ENCODE data around the gene LRPAP1.

LRPAP1 gene

DNA sequence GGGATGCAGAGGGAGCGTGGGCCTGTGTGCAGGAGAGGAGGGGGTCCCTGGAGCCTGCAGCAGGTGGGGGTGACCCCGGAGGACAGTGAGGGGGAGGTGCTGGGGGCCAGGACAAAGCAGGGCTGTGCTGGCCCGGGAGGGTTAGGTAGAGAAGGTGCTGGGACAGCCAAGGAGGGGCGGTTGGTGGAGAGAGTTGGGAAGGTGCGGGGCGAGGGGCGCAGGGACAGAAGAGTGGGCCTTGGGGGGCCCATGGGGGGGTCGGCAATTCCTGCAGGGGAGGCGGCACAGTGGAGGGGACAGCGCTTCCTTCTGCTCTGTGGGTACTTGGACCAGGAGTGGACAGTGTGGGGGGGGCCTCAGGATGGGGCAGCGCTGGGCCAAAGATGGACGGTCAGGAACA is 32.5 kb downstream of the LRPAP1 start:
- no peak for DNase-seq

DNA sequence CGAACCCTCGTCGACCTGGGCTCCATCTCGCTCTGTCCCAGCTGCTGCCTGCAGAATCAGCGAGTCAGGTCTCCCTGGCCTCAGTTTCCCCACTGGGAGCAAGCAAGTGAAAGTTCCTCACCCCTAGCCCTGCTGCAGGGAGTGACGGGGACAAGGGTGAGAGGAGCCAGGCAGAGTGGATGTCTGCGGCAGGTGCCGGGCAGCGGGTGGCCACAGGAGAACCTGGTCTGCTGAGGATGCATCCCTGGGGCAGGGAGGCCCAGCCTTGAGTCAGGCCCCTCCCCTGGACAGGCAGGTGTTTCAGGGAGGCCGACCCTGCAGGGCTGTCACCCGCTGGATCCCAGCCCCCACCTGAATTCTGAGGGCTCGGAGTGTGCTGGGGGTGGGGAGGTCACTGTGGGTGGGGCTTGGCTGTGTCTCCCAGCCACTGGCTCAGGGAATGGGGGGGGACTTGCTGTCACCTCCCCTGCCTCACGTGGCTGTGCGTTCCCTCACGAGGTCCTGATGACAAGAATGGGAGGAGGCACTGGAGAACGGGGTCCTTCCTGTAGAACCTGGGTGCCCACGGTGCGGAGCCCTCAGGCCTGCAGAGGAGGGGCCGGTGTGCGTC is 33.2 kb downstream of the LRPAP1 start:
- no peak for DNase-seq

DNA sequence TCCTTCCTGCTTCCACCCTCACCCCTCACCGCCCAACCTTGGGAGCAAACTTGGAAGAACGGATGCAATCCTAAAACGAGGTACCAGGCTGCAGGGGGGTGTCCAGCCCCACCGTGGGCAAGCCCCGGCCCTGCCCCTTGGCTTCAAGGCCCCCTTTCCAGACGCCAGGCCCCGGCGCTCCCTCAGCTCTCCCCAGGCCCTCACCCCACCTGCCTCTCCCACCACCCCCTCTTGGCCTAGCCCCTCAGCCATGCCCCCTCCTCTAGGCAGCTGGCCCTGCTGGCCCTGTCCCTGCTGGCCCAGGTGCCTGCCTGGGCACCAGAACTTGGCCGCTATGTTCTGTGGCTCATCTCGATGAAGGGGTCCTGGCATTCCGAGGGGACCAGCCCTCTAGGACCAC is 33.8 kb downstream of the LRPAP1 start:
- DNase-seq: no peak

DNA sequence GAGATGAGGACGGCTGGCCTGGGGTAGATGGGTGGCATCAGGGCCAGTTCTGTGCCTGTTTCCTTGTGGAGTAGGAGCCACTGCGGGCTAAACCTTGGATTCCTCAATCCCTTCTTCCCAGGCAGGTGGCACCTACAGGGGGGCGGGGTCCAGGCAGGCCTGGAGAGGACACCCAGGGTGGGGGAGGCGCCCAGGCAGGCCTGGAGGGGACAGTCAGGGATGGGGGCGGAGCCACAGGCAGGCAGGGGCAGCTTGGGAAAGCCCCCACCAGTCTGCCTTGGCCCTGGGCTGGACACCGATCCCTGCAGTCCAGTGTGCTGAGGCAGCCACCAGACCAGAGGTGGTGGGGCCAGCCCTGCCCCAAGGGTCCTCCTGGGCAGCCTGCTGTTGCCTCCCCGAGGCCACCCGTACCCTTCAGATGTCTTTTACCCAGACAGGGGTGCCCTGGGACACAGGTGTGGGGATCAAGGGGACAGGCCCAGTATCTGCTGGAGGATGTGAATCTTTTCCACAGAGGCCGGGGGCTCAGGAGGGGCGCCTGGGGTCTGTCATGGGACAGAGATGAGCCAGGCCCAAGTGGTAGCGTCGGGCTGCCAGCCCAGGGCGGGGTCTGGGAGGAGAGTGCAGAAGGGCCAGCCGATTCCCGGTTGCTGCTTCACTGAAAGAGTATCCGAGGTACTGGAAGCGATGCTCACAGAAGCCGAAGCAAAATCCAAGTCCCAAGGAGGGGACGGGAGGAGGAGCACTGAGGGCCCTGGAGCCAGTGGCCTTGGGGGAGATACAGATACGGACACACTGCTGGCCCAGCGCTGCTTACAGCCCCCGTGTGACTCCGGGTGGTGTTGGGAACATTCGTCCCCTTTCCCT is 34.5 kb downstream of the LRPAP1 start:
- DNase-seq: no peak

DNA sequence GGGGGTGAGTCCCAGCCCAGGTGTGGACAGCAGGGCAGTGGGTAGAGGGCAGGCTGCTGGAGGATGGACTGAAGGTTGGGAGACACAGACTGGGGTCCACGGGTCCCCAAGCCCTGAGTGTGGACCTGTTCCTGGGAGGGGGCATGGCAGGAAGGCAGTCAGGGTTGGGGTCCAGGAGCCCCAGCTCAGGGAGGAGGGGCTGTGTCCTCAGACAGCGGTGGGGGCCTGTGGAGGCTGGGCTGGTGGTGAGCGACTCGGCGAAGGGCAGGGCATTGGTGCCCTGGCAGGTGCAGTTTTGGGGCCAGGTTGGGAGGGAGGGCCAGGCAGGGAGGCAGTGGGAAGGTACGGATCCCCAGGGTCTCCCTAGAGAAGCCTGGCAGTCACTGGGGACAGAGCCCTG is 35.1 kb downstream of the LRPAP1 start:
- DNase-seq: no peak

DNA sequence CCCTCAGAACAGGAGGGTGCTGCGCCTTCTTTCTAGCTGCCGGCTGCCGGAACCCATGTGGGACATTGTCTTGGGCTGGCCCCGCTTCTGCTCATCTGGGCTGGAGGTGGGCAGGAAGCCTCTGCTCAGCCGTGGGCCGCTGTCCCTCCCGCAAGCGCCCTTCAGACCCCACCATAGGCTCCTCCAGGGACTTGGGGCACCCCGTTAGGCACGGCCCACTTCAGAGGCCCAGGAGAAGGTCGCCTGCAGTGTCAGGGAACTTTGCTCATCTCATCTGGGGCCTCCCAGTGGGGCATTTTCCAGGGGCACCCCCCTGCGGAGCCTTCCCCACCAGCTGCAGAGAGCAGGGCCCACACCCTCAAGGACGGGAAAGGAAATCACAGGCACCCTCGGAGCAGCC is 36.2 kb downstream of the LRPAP1 start:
- DNase-seq: no peak

DNA sequence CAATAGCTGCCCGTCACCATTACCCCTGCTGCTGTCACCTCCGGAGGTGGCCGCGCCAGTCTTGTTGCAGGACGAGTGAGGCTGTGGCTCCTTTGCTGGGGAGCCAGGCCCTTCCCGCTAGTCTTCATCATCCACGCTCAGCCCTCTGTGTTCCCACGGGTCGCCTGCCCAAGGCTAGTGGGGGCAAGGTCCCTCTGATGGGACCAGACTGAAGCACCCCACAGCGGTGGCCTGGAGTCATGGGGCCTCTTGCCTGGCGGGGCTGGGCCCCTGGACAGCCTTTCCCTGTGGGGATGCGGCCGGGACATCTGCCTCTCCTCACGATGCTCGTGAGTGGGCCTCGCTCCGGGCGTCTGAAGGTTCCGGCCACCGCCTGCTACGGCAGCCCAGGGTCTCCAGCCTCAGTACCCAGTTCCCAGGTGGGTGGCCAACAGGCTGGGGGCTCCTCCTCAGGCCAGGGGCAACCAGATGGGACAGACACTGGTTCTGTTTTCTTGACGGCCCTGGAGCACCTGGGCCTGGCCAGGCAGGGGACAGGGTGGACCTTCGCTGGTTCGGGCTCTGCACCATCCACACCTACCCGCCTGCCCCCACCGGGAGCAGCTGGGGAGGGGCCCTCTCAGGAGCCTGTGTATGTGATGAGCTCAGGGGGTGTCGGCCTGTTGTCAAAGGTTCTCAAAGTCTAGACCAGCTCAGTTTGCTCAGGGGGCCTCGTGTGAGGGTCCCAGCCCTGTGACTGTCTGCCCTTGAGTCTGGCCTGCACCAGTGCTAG is 36.8 kb downstream of the LRPAP1 start:
- DNase-seq: no peak

DNA sequence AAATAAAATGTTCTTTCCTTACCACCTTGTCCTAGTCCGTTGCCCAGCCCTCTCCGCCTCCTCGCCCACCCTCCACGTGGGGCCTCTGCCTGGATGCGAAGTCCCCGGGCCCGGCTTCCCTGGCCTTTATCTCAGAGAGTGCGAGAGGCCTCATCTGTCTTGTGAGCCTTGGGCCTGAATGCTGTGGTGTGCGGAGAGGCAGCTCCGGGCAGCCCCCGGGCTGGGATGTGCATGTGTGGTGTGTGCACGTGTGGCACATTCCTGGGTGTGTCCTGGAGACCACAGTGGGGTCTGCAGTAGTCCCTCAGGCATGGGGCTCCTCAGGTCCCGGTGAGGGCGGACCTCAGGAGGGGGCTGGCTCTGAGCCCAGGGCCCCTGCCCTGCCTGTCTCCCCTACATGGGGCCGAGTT is 37.8 kb downstream of the LRPAP1 start:
- DNase-seq: no peak

DNA sequence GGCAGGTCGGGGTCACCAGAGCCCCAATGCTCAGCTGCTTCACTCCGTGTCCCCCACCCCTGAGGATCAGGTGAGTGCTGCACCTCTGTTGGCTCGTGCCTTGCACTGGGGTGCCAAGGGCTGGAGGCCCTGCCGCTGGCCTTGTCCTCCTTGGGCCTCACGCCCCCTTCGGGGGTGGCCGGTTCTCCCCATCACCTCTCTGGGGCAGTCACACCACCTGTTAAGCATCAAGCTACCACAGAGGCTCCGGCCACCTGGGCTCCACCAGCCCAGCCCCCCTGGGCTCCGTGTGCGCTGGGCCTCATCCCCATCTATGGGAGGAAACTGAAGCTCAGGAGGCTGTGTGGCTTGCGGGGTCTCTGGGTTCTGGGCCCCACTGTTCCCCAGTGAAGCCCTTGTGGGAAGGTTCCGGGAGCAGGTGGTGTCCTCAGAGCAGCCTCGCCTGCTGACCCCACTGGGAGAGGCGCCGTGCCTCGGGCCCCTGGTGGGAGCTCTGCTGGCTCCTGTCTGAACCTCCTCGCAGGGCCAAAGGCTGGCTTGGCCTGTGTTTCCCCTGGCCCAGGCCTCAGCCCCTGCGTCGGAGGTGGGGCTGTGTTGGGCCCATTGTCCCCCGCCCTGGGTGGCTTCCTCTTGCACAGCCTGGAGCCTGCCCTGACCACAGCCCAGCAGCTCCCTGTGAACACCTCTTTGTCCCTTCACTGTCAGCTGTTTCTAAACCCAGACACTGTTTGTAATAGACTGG is 38.3 kb downstream of the LRPAP1 start:
- no peak for DNase-seq

DNA sequence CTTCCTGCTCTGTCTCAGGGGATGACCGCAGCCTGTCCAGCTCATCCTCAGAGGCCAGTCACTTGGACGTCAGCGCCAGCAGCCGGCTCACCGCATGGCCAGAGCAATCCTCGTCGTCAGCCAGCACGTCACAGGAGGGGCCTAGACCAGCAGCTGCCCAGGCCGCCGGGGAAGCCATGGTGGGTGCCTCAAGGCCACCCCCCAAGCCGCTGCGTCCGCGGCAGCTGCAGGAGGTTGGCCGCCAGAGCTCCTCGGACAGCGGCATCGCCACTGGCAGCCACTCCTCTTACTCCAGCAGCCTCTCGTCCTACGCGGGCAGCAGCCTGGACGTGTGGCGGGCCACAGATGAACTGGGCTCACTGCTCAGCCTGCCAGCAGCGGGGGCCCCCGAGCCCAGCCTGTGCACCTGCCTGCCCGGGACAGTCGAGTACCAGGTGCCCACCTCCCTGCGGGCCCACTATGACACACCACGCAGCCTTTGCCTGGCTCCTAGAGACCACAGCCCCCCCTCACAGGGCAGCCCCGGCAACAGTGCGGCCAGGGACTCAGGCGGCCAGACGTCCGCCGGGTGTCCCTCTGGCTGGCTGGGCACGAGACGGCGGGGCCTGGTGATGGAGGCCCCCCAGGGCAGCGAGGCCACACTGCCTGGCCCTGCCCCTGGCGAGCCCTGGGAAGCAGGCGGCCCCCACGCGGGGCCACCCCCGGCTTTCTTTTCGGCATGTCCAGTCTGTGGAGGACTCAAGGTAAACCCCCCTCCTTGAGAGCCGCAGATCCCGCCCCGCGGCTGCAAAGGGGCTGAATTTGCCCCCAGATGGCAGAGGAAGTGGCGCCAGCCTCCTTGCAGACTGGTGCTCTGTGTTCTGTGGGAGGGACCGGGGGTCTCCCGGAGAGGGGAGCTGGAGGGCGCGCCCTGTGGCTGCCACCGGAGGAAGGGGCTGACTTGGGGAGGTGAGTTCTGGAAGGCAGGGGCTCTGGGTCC is 39.2 kb downstream of the LRPAP1 start:
- DNase-seq: no peak

DNA sequence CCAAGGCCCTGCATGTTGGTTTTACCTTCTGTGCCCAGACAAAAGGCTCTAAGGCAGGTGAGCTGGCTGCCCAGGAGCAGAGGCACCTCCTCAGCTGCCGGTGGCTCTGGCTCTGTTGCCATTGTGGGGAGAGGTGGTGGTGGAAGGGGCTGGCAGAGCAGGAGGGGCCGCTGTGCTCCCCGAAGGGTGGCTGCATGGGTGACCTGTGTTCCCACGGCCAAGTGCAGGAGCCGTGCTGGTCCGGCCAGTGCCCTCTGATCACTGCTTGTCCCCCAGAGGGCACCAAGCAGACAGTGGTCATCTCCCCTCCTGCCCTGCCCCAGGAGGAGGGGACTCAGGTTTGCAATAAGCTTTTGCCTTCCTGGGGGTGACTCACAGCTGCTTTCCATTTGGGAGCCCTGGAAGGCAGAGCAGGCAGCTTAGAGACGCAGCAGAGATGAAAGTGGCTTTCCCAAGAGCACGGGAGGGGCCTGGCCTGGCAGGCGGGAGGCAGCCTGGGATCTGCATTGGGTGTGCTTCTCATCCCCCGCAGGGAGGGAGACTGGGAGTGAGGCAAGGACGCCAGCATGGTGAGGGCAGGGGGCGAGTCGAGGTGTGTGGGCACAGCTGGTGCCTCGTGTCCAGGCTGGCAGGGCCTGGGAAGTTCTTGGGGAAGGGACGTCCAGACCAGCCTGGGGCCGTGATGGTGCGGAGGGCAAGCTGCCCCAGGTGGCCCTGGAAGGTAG is 40.4 kb downstream of the LRPAP1 start:
- DNase-seq: no peak

DNA sequence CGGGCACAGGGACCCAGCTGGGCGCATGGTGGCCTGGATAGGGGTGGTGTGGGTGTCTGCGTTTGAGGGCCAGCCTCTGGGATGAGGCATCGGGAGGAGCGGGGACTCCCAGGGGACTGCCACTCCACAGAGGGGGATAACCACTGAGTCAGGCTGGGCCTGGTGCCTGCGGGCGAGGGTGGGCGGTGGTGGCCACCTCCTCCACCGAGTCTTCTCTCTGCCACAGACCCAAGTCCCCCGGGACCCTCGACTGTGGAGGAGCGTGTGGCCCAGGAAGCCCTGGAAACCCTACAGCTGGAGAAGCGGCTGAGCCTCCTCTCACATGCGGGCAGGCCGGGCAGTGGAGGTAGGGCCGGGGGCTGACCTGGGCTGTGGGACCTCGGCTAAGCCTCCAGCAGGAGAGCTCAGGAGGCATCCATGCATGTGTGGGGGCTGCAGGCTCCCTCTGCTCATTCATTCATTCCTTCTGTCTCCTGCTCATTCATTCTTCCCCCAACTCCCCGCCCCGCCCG is 42.7 kb downstream of the LRPAP1 start:
- DNase-seq: no peak

DNA sequence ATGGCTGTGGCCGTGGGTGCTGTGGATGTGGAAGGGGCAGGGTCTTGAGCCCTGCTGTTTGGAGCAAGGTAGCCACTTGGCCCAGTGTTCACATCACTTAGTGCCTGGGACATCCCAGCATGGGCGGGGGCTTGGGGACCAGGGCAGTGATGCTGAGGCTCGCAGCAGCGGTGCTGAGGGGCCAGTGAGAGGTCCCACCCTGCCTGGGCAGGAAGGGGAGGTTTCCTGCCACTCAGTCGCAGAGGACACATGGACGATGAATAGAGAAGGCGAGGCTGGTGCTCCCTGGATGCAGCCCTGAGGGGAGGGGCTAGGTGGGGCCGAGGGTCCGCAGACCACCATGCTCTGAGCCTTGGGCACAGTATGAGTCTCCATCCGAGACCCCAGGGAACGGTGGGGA is 43.4 kb downstream of the LRPAP1 start:
- no peak for DNase-seq

DNA sequence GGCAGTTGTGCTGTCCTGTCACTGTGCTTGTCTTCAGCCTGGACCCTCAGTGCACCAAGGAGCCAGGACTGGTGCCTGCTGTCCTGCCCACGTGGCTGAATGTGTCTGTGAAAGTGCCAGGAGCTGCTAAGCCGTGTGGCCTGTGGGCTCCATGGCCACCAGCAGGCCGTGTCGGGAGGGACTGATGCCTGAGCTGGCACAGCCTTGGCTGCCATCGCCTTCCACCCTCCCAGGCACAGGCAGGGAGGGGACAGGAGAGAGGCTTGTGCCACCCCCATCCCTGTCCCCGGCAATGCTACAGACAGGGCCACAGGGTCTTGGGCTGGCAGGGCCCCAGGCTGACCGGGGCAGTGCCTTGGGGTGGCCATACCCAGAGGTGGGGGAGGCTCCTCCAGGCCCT is 44.4 kb downstream of the LRPAP1 start:
- no peak for DNase-seq

DNA sequence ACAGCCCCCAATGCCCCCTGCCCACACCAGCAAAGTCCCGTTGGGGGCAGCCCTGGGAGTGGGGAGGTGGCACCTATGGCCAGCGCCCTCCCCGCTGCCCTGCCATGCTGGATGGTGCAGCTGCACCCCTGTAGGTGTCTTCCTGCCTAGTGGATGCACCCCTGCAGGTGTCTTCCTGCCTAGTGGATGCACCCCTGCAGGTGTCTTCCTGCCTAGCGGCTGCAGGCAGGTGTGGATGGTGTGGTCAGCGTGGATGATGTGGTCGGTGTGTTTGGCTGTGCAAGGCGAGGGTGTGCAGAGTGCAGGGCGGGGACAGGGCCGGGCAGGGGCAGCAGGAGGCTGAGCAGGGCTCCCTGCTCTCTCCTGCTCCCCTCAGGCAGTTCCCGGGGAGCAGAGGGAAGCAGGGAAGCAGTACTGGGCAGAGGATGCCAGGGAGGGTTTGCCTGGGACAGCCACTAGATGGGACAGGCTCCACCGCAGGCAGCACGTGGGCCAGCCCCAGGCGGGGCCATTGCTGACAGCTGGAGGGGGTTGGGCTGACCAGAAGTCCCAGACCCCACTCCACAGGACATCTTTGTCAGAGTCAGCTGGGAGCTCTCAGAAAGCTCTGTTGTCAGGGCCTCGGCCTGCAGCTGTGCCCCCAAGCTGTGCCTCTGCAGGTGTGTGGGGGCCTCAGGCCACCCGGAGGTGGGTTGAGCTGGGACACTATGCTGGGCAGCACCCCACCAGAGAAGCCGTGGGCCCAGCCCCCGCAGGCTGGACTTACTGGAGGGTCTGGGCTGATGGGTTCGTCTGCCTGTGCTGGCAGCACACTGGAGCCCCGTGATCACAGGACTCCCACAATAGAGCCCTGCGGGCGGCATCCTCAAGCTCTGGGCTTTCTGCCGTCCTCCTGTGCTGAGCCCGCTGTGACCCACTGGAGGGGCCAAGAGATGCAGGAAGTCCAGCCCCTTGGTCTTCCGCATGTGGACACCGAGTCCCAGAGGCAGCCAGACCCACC is 45.4 kb downstream of the LRPAP1 start:
- no peak for DNase-seq

DNA sequence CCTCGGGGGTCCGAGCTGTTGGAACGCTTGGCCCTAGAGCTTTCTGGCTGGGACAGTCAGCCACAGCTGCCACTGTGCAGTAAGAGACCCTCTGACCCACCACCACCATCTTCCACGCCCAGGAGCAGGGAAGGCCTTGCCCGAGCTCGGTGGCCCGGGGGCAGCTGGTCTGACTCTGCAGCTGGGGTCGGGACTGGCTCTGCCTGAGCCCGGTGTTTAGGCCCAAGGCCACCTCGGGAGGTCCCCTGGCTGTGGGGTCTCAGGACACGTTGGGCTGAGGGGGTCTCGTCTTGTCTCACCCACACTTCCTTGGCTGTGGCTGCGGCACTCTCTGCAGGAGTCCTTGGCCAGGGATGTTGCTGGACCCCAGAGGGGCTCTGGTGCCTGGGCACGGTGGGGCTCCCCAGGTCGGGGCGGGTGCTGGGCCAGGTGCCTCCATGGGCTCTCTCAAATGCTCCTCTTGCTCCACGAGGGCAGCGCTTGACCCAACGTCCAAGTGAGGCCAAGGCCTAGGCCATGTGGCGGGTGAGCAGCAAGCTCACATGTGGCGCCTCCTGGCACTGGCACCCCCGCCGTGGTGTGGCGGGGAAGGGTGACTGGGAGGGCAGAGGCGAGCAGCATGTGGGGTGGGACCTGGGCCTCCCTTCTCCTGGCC is 46.2 kb downstream of the LRPAP1 start:
- DNase-seq: no peak

DNA sequence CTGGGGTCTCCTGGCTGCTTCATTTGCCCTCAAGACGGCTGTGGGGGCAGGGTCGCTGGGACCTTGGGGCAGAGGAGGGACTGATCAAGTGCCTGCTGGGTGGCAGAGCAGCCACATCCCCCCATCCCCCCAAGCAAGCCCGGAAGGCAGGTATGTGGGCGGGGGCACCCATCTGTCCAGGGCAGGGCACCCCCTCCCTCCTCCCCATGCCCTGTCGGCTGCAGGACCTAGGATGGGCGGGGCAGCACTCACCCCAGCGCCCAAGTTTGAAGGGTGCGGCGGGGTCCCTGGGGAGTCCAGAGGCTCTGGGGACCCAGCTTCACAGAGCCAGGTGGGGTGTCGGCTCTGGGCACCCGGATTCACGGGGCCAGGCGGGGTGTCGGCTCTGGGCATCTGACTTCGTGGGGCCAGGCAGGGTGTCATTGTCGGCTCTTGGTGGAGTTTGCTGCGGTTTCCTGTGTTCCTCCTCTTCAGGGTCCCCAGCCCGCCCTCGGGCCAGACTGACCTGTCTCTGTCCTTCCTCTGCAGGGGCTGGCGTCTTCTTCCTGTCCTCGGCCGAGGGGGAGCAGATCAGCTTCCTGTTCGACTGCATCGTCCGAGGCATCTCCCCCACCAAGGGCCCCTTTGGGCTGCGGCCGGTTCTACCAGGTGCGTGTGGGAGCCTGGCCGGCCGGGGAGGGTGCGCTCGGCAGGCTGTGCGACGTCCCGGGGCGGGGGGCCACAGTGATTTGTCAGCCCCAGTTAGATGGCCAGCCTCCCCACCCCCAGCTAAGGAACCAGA is 47.0 kb downstream of the LRPAP1 start:
- no peak for DNase-seq
